SK-N-DZ (cell line): Measurements from ENCODE around the gene TOMM40L.
"Not testable (repeated sequence)": the region's sequence is repeated elsewhere in the genome, so short reads cannot be mapped to it uniquely, and the experiment has no call there.

ENCODE experiments used
- DNase-seq: peaks from one replicate; pipeline ENCODE4 v3.0.0-alpha.2; 2015; ENCODE audit warnings: low spot score

TOMM40L gene

GRCh38 chr1:161219078-161219892 is 6.6 kb upstream of the TOMM40L start:
- DNase-seq: no peak

GRCh38 chr1:161220002-161220401 is 5.9 kb upstream of the TOMM40L start:
- DNase-seq: peak; percentile 60

DNA sequence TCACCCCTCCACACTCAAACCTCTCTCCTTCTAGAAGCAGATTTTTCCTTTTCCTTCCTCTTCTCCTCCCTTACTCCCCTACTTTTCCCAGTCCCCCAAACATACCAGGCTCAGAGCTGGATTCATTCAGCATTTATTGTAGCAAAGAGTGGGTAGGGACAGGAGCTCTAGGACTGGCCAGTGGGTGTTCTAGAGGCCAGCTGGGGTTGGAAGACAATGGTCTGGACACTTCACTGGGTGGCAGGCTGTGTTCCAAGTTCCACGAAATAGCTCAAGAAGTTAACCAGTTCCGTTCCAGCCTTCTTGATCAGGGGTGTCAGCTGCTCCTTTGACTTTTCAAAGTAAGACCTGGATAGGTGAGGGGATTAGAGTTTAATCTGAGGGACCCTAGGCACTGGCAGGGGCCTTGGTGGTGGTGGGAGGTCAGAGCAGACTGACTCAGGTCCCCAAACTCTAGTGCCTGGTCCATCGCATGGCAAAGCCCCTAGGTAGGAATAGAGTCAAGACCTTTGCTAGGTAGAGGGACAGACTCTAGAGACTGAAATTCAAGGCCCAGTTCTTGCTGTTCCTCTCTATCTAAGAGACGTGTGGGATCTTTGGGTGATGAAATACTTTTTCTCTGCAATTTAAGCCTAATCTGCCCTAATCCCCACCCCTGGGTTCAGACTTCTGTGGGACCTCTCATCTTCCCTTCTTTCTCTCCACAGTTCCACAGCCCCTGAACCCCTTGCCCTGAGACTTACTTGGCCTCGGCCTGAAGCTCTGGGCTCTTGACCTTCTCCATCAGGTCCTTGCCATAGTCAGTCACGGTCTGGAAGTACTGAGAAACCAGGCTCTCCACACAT is 3.5 kb upstream of the TOMM40L start:
- no peak for DNase-seq

DNA sequence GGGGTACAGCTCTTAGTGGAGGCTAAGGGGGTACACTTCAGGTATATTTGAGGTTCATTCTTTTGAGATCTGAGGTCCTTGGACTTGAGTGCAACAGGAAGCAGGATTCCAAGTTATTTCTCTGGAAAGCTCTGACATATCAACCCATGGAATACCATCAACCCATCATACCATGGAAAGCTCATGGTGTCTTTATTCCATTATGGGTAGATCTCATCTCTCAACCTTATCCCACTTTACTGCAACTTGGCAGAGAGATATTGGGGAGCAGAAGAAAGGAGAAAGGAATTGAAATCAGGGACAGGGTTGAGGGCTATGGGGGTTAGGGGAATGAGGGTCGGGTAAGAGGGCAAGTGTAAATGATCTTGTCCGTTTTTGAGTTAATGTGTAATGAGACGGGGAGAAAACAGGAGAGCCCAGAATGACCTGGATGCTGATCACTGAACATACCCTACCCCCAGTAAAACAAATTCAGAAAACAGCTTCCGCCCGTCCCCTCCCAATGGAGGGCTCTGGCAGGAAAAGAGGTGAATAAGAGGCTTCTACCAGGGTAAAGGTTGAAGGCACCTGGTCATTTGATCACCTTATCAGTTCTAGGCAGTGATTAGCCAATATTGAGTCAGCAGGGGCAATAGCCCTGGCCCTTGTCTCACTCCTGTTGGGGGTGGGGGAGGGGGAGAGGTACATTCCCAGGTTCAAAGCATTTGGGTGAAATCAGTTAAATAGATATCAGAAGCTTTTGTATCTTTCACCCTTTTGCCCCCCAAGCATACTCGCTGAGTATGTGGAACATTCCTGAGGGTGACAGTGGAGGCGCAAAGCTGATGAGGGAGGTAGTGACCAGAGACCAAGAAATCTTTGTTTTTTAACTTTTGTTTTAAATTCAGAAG is 1.8 kb upstream of the TOMM40L start:
- DNase-seq: no peak

- DNase-seq: not testable (repeated sequence)
These were observed 1.2 kb upstream of the TOMM40L start for GRCh38 chr1:161224695-161225087.

GRCh38 chr1:161225178-161225533 is 704 bp upstream of the TOMM40L start:
- DNase-seq: no peak

- DNase-seq: no peak
These were observed 456 bp downstream of the TOMM40L start for GRCh38 chr1:161226320-161226711.

DNA sequence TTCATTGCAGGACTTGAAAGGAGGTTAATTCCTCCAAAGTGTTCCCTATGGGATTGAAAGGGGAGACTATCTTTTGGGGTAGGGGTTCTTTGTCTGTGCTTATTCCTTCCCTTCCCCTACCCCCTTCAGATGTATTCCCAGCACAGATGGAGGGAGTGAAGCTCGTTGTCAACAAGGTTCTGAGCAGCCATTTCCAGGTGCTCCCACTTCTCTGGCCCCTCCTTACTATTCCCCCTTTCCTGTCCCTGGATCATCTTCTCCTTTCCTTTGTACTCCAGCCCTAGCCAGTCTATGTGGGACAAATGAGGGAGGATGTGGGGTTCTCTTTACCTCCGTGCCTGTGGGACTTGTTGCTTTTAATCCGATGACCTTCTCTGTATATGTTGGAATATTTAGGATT is 899 bp downstream of the TOMM40L start:
- no peak for DNase-seq

DNA sequence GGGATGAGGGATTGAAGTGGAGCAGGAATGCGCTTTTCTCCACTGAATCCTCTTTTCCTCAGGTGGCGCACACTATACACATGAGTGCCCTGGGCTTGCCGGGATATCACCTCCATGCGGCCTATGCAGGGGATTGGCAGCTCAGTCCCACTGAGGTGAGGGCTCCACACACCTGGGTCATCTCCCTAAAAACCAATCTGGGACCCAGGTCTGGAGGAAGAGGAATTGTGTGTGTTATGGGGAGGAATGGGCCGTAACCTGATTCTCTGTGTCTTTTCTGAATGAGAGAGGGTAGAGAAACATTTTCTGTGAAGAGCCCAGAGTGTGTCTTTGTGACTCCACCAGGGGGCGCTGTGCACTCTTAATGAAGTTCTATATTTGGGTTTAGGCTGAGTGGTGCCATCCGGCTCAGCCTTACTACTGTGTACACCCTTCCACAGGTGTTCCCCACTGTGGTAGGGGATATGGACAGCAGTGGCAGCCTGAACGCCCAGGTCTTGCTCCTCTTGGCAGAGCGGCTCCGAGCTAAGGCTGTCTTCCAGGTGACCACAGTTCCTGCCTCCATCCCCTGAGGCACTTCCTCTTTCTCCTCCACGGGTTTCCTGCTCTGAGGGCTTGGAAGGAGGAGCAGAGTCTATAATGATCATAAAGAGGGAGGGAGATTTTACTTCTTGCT is 1.5 kb downstream of the TOMM40L start:
- peak; percentile 77 for DNase-seq

GRCh38 chr1:161228032-161228431 is 2.2 kb downstream of the TOMM40L start:
- no peak for DNase-seq

- DNase-seq: no peak
These were observed 4.0 kb downstream of the TOMM40L start for GRCh38 chr1:161229896-161230295.

GRCh38 chr1:161230762-161231161 is 4.9 kb downstream of the TOMM40L start:
- DNase-seq: no peak

DNA sequence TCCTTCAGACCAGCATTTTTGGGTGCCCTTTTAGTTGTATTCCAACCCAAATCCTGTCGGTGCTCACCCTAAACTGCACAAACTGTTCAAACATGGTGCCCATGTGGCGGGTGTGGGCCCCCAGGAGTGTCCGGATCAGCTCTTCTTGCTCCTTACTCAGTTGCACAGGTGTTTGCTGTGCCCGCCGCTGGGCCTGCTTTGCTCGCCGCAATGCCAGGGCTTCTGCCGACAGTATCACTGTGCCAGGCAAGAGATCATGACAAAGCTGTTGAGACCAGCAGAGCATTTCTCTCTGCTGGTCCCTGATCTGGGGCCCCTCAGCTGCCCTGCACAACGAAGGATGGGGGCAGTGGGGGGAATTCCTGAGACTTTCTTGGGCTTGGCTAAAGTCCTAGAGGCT is 7.2 kb downstream of the TOMM40L start:
- DNase-seq: no peak

- DNase-seq: no peak
These were observed 10.3 kb downstream of the TOMM40L start for GRCh38 chr1:161235957-161236775.

- DNase-seq: no peak
These were observed 12.2 kb downstream of the TOMM40L start, which contains the start of gene NR1I3 for GRCh38 chr1:161238039-161238473. Gene NR1I3 (minus strand): TSS chr1:161238203. CDS start chr1:161236565, 1,638 bp downstream.

GRCh38 chr1:161241682-161242081 is 15.8 kb downstream of the TOMM40L start:
- no peak for DNase-seq

DNA sequence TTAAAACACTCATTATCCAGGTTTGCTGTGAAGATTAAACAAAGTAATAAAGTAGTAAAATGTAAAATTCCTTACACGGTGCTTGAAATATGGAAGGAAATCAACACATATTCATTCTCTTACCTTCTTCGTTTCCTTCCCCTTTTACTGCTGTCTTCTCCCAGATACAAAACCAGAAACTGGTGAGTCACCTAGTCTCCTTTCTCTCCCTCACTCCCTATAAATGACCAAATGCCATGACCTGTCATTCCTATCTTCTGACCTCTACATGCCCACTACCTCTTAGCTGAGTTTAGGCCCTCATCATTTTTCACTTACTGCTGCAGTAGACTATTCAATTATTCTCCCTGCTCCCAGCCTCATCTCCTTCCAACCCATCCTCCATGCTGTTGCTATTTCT is 16.5 kb downstream of the TOMM40L start:
- DNase-seq: no peak

DNA sequence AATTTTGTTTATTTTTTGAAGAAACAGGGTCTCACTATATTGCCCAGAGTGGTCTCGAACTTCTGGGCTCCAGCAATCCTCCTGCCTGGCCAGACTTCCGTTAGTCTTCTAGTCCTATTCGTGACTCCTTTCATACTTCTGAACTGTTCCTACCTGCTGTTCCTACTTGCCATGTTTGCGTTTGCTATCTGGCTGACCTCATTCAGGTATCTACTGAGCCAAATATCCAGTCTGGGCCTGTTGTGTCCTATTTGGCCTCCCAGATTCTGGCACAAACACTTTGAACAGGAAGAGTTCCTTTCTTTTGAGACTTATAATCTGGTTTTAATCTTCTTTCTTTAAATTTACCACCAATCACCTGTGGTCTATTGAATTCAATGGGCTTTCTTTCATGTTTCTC is 19.0 kb downstream of the TOMM40L start:
- DNase-seq: no peak

- not testable (repeated sequence) for DNase-seq
These were observed 24.2 kb downstream of the TOMM40L start for GRCh38 chr1:161250100-161250499.

GRCh38 chr1:161250829-161251228 is 25.0 kb downstream of the TOMM40L start:
- no peak for DNase-seq
